IMR-90 (cell line): ENCODE measurements around the gene SLC35D1. TPM values are rescaled to one million over a fixed set of nuclear protein-coding genes. Genes with fewer than 3 reads are reported as not detected.

Experiments used
- ATAC-seq: fragments of 200-7000 bp; cut with Tn5 transposase; 2 replicates; pipeline ENCODE4 v1.9.1; 2020; ENCODE audit warnings: low read depth, mild to moderate bottlenecking, moderate library complexity
- BruUV-seq: library from RNA; stranded (reverse); fragments of 400-500 nt; replicated peaks from 2 replicates; lab custom pipeline; 2021; lab: Mats Ljungman, UMichigan
- CTCF ChIA-PET: fragments of 300-600 bp; formaldehyde crosslinking; extraction: SDS; loops from one replicate; lab custom pipeline; 2021; ENCODE audit warnings: antibody characterized with exemption; lab: Yijun Ruan, JAX
- POLR2A ChIA-PET: fragments of 300-600 bp; sonication (Branson Sonifier 250); formaldehyde crosslinking; loops from one replicate; lab custom pipeline; 2022; ENCODE audit warnings: antibody characterized with exemption; ENCODE audit not compliant: unreplicated experiment; lab: Charles Lee
- DNase-seq: peaks from one replicate; pipeline ENCODE4 v3.0.0; 2013
- H2AFZ ChIP-seq: replicated peaks from 2 replicates; pipeline ENCODE3; 2013; ENCODE audit warnings: low read length, mild to moderate bottlenecking; ENCODE audit not compliant: poor library complexity
- H2AK5ac ChIP-seq: 2 replicates; pipeline ENCODE4 v1.6.1; 2013; ENCODE audit warnings: low read depth, low read length, inconsistent platforms
- H2AK9ac ChIP-seq: replicated peaks from 2 replicates; pipeline ENCODE3; 2013; ENCODE audit warnings: mild to moderate bottlenecking, low read depth, low read length, moderate library complexity; ENCODE audit not compliant: poor library complexity
- H2BK120ac ChIP-seq: 2 replicates; pipeline ENCODE4 v1.6.1; 2013; ENCODE audit warnings: low read depth, low read length, inconsistent platforms
- H2BK15ac ChIP-seq: 3 replicates; pipeline ENCODE4 v1.6.1; 2013; ENCODE audit warnings: low read depth, low read length, inconsistent platforms
- H2BK20ac ChIP-seq: 2 replicates; pipeline ENCODE4 v1.6.1; 2013; ENCODE audit warnings: low read depth, mild to moderate bottlenecking, inconsistent platforms, low read length, moderate library complexity
- H2BK5ac ChIP-seq: 2 replicates; pipeline ENCODE4 v1.6.1; 2013; ENCODE audit warnings: mild to moderate bottlenecking, low read depth, low read length, inconsistent platforms; ENCODE audit not compliant: poor library complexity, severe bottlenecking
- H3K14ac ChIP-seq: replicated peaks from 2 replicates; pipeline ENCODE4 v1.6.1; 2013; ENCODE audit warnings: low read depth, low read length, inconsistent platforms
- H3K18ac ChIP-seq: 2 replicates; pipeline ENCODE4 v1.6.1; 2013; ENCODE audit warnings: low read depth, low read length, control low read depth
- H3K23ac ChIP-seq: 2 replicates; pipeline ENCODE4 v1.6.1; 2013; ENCODE audit warnings: low read depth, low read length, inconsistent platforms
- H3K27ac ChIP-seq: 2 replicates; pipeline ENCODE4 v1.5.1; 2013; ENCODE audit warnings: mild to moderate bottlenecking, control low read depth, low read length; ENCODE audit not compliant: insufficient read depth
- H3K27me3 ChIP-seq: 2 replicates; pipeline ENCODE4 v1.6.1; 2013; ENCODE audit warnings: low read length; ENCODE audit not compliant: control insufficient read depth, insufficient read depth
- H3K36me3 ChIP-seq: 2 replicates; pipeline ENCODE4 v1.6.1; 2013; ENCODE audit warnings: low read length, mixed read lengths; ENCODE audit not compliant: control insufficient read depth, insufficient read depth
- H3K4ac ChIP-seq: 2 replicates; pipeline ENCODE4 v1.6.1; 2013; ENCODE audit warnings: low read depth, low read length, inconsistent platforms
- H3K4me1 ChIP-seq: 2 replicates; pipeline ENCODE4 v1.6.1; 2013; ENCODE audit warnings: low read length, mixed read lengths; ENCODE audit not compliant: control insufficient read depth, insufficient read depth
- H3K4me2 ChIP-seq: 2 replicates; pipeline ENCODE4 v1.6.1; 2013; ENCODE audit warnings: low read depth, mild to moderate bottlenecking, control low read depth, low read length, moderate library complexity
- H3K4me3 ChIP-seq: 2 replicates; pipeline ENCODE4 v1.5.1; 2013; ENCODE audit warnings: low read depth, mild to moderate bottlenecking, control low read depth, low read length, moderate library complexity; ENCODE audit not compliant: insufficient read depth
- H3K56ac ChIP-seq: 2 replicates; pipeline ENCODE4 v1.6.1; 2013; ENCODE audit warnings: low read length, inconsistent platforms; ENCODE audit not compliant: insufficient read depth; ENCODE audit errors: extremely low read depth
- H3K79me1 ChIP-seq, 2 experiments: 2 replicates each; pipeline ENCODE4 v1.6.1; 2013; ENCODE audit warnings: low read length in 2 of 2, inconsistent platforms in 1 of 2, low read depth in 1 of 2
- H3K9ac ChIP-seq: 2 replicates; pipeline ENCODE4 v1.6.1; 2013; ENCODE audit warnings: low read depth, low read length, control low read depth
- H3K9me1 ChIP-seq: 2 replicates; pipeline ENCODE4 v1.6.1; 2013; ENCODE audit warnings: low read length, inconsistent platforms; ENCODE audit not compliant: insufficient read depth
- H3K9me3 ChIP-seq: 2 replicates; pipeline ENCODE4 v1.6.1; 2013; ENCODE audit warnings: low read length; ENCODE audit not compliant: control insufficient read depth, insufficient read depth
- H4K20me1 ChIP-seq: 2 replicates; pipeline ENCODE4 v1.6.1; 2013; ENCODE audit warnings: low read length, inconsistent platforms; ENCODE audit not compliant: insufficient read depth
- H4K5ac ChIP-seq: 2 replicates; pipeline ENCODE4 v1.6.1; 2013; ENCODE audit warnings: mild to moderate bottlenecking, low read depth, low read length, control low read depth
- H4K8ac ChIP-seq, 2 experiments: 2 replicates each; pipeline ENCODE4 v1.6.1; 2013; ENCODE audit warnings: low read depth in 2 of 2, low read length in 2 of 2, control low read depth in 1 of 2, inconsistent platforms in 1 of 2
- H4K91ac ChIP-seq: 2 replicates; pipeline ENCODE4 v1.6.1; 2013; ENCODE audit warnings: low read depth, low read length, inconsistent platforms; ENCODE audit not compliant: insufficient read depth
- BHLHE40 ChIP-seq: fragments of 150-350 bp; IDR thresholded peaks from 2 replicates; pipeline ENCODE4 v1.6.1; 2016; ENCODE audit warnings: mild to moderate bottlenecking, low read depth, low read length
- CEBPB ChIP-seq: IDR thresholded peaks from 2 replicates; pipeline ENCODE4 v1.6.1; 2012; ENCODE audit warnings: low read depth, low read length, improper control_type of control experiment
- CHD1 ChIP-seq: IDR thresholded peaks from 2 replicates; pipeline ENCODE4 v1.6.1; 2012; ENCODE audit warnings: low read depth, low read length, improper control_type of control experiment
- CTCF ChIP-seq: conservative IDR thresholded peaks from 2 replicates; pipeline ENCODE4 v1.5.1; 2012; ENCODE audit warnings: mild to moderate bottlenecking, low read depth, low read length, improper control_type of control experiment
- ELK1 ChIP-seq: fragments of 150-350 bp; IDR thresholded peaks from 2 replicates; pipeline ENCODE4 v1.6.1; 2016; ENCODE audit warnings: low read depth, mild to moderate bottlenecking, low read length, moderate library complexity, borderline replicate concordance
- FOS ChIP-seq: fragments of 150-350 bp; IDR thresholded peaks from 2 replicates; pipeline ENCODE4 v1.6.1; 2016; ENCODE audit warnings: low read depth, low read length
- MAFK ChIP-seq: IDR thresholded peaks from 2 replicates; pipeline ENCODE4 v1.6.1; 2012; ENCODE audit warnings: low read depth, low read length, improper control_type of control experiment
- MXI1 ChIP-seq: IDR thresholded peaks from 2 replicates; pipeline ENCODE4 v1.6.1; 2012; ENCODE audit warnings: low read depth, mild to moderate bottlenecking, low read length, moderate library complexity, borderline replicate concordance
- NFE2L2 ChIP-seq: fragments of 150-350 bp; IDR thresholded peaks from 2 replicates; pipeline ENCODE4 v1.6.1; 2016; ENCODE audit warnings: low read depth, mild to moderate bottlenecking, low read length
- POLR2A ChIP-seq: IDR thresholded peaks from 2 replicates; pipeline ENCODE4 v1.6.1; 2012; ENCODE audit warnings: mild to moderate bottlenecking, low read depth, low read length
- RAD21 ChIP-seq: IDR thresholded peaks from 2 replicates; pipeline ENCODE4 v1.6.1; 2012; ENCODE audit warnings: low read length, improper control_type of control experiment
- RCOR1 ChIP-seq: IDR thresholded peaks from 2 replicates; pipeline ENCODE4 v1.6.1; 2012; ENCODE audit warnings: mild to moderate bottlenecking, low read length, improper control_type of control experiment; ENCODE audit not compliant: insufficient replicate concordance
- RFX5 ChIP-seq: IDR thresholded peaks from 2 replicates; pipeline ENCODE4 v1.8.0; 2012; ENCODE audit warnings: low read depth, mild to moderate bottlenecking, low read length, moderate library complexity
- SMC3 ChIP-seq: fragments of 150-350 bp; IDR thresholded peaks from 2 replicates; pipeline ENCODE4 v1.6.1; 2016; ENCODE audit warnings: low read depth, mild to moderate bottlenecking, antibody characterized with exemption, low read length, moderate library complexity
- USF2 ChIP-seq: fragments of 150-350 bp; IDR thresholded peaks from 2 replicates; pipeline ENCODE4 v1.6.1; 2017; ENCODE audit warnings: mild to moderate bottlenecking, antibody characterized with exemption, low read length, low read depth
- WGBS, 2 experiments: methylation state at CpG; one replicate each; pipeline versions ENCODE4 v1.1.5 to v1.1.7; 2013; ENCODE audit warnings: missing lambda C conversion rate in 2 of 2; ENCODE audit not compliant: insufficient read length in 1 of 2; ENCODE audit errors: extremely low coverage in 2 of 2; 5-methylcytosine and 5-hydroxymethylcytosine counted together
- dilution Hi-C: fragments of 300-500 bp; cut with HindIII; formaldehyde crosslinking; loops from one replicate; pipeline ENCODE4 v1.14.3; 2018; ENCODE audit warnings: low sequenced_read_pairs; ENCODE audit not compliant: unreplicated experiment
- in situ Hi-C: fragments of 300-500 bp; cut with MboI; formaldehyde crosslinking; loops from 3 replicates; pipeline ENCODE4 v1.14.3; 2019; ENCODE audit warnings: low sequenced_read_pairs, inconsistent platforms, mixed read lengths
- intact Hi-C: fragments of 100-400 bp; cut with micrococcal nuclease; formaldehyde crosslinking; loops from 2 replicates; pipeline ENCODE4 v1.10.0; 2022
- polyA plus RNA-seq, 3 experiments: library from polyadenylated mRNA; depleted of rRNA; stranded (reverse); fragments of >200 nt; gene quantifications; 2 replicates each; pipeline ENCODE4 v1.2.3, GENCODE V29; 2012; ENCODE audit warnings: low replicate concordance in 1 of 3
- total RNA-seq: library from RNA; depleted of rRNA; stranded (reverse); fragments of >200 nt; gene quantifications from 2 replicates; pipeline ENCODE4 v1.2.3, GENCODE V29; 2012

Gene SLC35D1
- total and polyA plus RNA-seq, 2 of the 4 experiments (the other 2 are of a cell fraction) = 7.2 to 16.3 TPM

- no peaks in the 10 kb centered on the region for H3K9me3 ChIP-seq
- no peak overlapping the region for H3K23ac ChIP-seq
- dilution Hi-C loops (no loop called here), intact Hi-C loops (no loop called here), in situ Hi-C loops (no loop called here)
- no peak overlapping the region for H2AK9ac ChIP-seq
- no peak overlapping the region for H3K9ac ChIP-seq
- no peak overlapping the region for H3K27ac ChIP-seq
- peaks cover 10 to 42% of the 10 kb centered on the region in 2 experiments for H3K79me1 ChIP-seq
- ATAC-seq (no peak), DNase-seq (no peak)
- no peak overlapping the region for H4K8ac ChIP-seq
- H3K4me2 ChIP-seq = no peak overlapping the region
- H4K91ac ChIP-seq = no peak overlapping the region
- CTCF ChIA-PET = interaction anchor here (1.2 to 1.8 kb wide), 4 partner anchors 142 to 212 kb away, joined by 3 to 10 read pairs (median 7); no protein-coding TSS in a partner anchor
- H3K27me3 ChIP-seq = no peaks in the 10 kb centered on the region
- H3K9me1 ChIP-seq = peaks cover 3% of the 10 kb centered on the region
- H2BK20ac ChIP-seq = no peak overlapping the region
- BruUV-seq = TSS peak; percentile 23
- no peak overlapping the region for H4K5ac ChIP-seq
- no peak overlapping the region for H2BK120ac ChIP-seq
- no peaks in the 10 kb centered on the region for H4K20me1 ChIP-seq
- no peak overlapping the region for H2AK5ac ChIP-seq
- H3K4ac ChIP-seq = no peak overlapping the region
- no peak overlapping the region for H2AFZ ChIP-seq
- WGBS, 2 experiments = no CpG with 5 or more reads among the region's 5 CpGs
- H2BK15ac ChIP-seq = no peak overlapping the region
- peaks cover 17% of the 10 kb centered on the region for H3K36me3 ChIP-seq
- no peak for TF ChIP-seq ELK1
- TF ChIP-seq MXI1 = no peak
- TF ChIP-seq SMC3 = no peak
- no peak for TF ChIP-seq CTCF
- no peak for TF ChIP-seq NFE2L2
- no peak for TF ChIP-seq RCOR1
- TF ChIP-seq FOS = no peak
- TF ChIP-seq MAFK = no peak
- no peak for TF ChIP-seq USF2
- TF ChIP-seq RAD21 = no peak
- TF ChIP-seq POLR2A = no peak
- TF ChIP-seq CHD1 = no peak
- TF ChIP-seq RFX5 = no peak
- no peak for TF ChIP-seq CEBPB
- no peak for TF ChIP-seq BHLHE40
- no peak overlapping the region for H2BK5ac ChIP-seq
- no peaks in the 10 kb centered on the region for H3K4me1 ChIP-seq
- no peak overlapping the region for H3K4me3 ChIP-seq
- H3K18ac ChIP-seq = no peak overlapping the region
- H3K14ac ChIP-seq = no peak overlapping the region
- H3K56ac ChIP-seq = no peak overlapping the region
- POLR2A ChIA-PET = no interaction called here
Measured at GRCh38 chr1:67001682-67002425, 52.1 kb downstream of the SLC35D1 start.
